Dedifferentiated amniotic fluid mesenchymal stem cell (primary cell): ENCODE results near the gene ZNF22.

ENCODE experiments used
- DNase-seq: peaks from one replicate; pipeline ENCODE4 v3.0.0-alpha.2; 2016; ENCODE audit errors: extremely low spot score

Gene ZNF22

DNA sequence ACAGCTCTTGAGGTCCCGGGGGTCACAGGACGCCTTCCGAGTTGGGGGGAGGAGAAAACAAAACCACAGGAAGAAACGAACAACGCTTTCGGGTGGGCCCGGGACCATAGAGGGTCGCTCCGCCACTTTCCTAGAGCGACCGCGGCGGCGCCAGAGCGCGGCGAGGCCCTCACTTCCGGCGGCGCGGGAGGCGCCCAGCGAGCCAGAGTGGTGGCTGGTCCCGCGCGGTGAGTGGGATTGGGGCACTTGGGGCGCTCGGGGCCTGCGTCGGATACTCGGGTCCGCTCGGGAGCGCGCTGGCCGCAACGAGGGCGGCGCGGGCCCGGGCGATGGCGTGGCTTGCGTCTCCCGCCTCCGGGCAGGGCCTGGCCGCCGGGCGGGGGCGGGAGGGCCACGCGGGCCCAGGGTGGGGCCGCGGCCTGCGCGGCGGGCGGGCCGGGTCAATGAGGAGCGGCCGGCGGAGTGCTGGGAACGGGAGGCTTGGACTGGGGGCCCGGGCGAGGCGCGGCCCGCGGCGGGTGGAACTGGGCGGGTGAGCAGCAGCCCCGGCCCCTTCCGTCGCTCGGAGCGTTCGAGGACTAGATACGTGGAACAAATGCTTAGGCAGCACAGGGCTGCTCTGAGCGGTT is at the start of gene ZNF22:
TSS of gene ZNF22 (plus strand) at position 172 of the 629 bp plus-strand sequence. CDS start 2,446 bp downstream, outside the sequence.
- DNase-seq = peak; percentile 40

GRCh38 chr10:44951576-44952226 is 49.0 kb upstream of the ZNF22 start:
- DNase-seq = no peak

- no peak for DNase-seq
Observed at GRCh38 chr10:44952779-44953231, 47.9 kb upstream of the ZNF22 start.

DNA sequence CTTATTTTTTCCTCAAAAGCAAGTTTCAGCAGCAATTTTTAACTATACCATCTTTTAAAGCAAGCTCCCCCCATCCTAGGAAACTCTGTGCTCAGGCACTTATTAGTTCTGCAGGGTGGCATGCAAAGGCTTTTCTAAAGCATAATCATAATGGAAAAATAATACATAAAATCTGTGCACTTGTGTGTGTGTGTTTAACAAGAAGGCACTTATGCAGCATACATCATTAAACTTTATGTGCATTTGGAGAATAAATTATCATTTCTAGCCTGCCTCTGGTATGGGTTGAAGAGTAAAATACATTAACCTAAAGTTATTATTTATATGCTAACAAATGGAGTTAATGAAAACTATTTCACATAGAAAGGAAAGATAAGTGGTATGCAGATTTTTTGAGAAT is 46.7 kb upstream of the ZNF22 start:
- no peak for DNase-seq

DNA sequence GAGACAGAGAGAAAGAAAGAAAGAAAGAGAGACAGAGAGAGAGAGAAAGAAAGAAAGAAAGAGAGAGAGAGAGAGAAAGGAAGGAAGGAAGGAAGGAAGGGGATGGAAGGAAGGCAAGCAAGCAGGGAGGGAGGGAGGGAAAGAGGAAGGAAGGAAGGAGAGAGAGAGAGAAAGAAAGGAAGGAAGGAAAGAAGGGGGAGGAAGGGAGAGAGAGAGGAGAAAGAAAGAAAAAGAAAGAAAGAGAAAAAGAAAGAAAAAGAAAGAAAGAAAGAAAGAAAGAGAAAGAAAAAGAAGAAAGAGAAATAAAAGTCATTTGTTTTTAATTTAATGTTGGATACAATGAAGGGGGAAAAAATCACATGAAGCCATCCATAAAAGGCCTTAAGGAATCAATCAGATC is 45.8 kb upstream of the ZNF22 start:
- DNase-seq = no peak

DNA sequence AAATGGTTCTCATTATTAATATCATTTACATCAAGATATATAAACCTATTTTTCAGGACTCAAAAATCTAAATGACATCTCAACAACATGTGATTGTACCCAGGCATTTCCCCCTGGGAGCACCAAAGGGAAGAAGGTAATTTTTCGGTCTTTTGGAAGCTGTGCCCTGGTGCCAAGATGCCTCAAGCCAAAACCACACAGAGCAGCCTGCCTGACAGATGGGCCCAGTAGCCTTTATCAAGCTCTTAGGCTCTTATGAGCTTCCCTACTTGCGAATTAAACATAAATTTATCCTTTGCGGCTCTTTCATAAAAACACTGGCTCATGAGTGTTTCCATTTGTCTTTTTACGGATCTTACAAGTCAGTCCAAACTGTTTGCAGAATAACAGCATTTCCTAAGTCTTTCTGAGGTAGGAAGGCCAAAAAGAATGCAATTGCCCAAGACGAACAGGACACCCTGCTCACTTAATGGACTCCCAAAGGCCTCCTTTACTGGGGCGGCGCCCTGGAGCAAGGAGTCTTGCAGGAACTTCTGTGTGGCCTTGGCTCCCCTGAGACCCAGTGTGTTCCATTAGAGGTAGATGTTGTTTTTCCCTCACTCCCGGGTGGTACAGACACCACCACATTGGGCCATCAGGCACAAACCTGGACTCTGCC is 45.2 kb upstream of the ZNF22 start:
- DNase-seq = no peak

GRCh38 chr10:44956226-44956625 is 44.5 kb upstream of the ZNF22 start:
- DNase-seq = no peak

GRCh38 chr10:44956717-44957706 is 43.7 kb upstream of the ZNF22 start:
- DNase-seq = no peak

- DNase-seq = no peak
Observed at GRCh38 chr10:44958196-44958897, 42.4 kb upstream of the ZNF22 start.

DNA sequence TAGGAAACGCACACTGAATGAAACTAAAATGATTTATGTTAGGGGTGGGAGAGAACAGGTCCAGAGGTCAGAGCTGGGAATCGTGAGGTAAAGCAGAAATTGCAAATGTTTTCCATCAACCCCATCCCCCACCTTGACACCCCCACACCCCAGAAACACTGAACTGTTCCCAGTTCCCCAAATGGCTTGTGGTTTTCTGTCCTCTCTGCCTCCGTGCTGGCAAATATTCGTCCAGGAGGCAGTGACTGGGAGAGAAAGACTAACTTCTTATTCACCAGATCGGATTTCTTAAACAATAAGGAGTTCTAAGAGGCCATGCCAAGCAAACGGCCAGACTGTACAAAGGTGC is 41.9 kb upstream of the ZNF22 start:
- DNase-seq = no peak

DNA sequence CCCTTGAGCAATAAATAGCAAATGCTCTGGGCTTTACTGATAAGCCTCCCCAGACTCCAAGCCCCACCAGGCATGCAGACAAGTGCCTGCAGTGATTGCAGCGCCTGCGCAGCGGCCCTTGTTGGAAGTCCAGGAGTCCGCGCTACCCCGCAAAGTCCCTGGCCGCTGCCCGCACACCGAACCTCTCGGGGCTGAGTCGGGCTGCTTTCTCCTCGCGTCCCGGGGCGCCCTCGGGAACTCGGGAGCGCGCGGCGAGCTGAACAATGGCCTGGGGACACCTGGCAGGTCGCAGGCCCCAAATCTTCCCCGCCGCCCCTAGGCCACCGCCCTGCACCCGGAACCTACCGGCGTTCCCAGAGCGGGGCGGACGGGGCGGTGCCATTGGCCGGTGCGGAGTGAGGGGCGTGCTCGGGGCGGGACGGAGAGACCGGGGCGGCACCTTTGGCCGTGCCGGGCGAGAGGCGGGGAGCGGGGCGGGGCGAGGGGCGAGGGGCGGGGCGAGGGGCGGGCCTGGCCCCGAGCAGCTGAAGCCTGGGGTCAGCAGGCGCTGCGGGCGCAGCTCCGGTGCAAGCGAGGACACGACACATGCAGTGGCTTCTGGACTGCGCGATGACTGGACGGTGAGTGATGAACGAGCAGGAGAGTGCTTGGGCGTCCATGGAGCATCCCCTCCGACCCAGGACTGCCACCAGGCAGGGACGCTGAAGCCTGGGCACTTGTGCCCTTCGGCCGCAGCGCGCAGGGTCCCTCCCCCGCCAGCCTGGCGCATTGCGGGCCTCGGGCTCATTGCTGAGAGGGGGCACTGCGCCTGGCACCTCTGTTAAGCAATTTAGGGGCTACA is 41.3 kb upstream of the ZNF22 start, which contains the start of gene RASSF4:
TSS of gene RASSF4 (plus strand) at position 556 of the 841 bp plus-strand sequence. CDS start 10,401 bp downstream, outside the sequence.
- peak; percentile 56 for DNase-seq

DNA sequence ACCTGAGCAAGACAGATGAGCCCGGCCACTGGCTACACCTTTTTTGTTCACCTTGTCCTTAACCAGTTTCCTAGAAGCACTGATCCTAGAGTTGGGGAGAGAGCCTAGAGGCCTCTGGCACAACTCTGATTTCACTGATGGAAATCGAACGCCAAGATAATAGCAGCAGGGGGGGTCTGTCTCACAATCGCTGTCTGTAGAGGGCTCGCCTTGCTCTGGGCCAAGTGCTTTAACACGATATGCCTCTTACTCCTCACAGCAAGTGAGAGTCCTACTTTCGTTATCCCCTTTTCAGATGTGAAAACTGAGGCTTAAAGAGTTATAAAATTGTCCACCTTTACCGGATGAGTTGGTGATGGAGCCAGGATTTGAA is 40.6 kb upstream of the ZNF22 start:
- no peak for DNase-seq

DNA sequence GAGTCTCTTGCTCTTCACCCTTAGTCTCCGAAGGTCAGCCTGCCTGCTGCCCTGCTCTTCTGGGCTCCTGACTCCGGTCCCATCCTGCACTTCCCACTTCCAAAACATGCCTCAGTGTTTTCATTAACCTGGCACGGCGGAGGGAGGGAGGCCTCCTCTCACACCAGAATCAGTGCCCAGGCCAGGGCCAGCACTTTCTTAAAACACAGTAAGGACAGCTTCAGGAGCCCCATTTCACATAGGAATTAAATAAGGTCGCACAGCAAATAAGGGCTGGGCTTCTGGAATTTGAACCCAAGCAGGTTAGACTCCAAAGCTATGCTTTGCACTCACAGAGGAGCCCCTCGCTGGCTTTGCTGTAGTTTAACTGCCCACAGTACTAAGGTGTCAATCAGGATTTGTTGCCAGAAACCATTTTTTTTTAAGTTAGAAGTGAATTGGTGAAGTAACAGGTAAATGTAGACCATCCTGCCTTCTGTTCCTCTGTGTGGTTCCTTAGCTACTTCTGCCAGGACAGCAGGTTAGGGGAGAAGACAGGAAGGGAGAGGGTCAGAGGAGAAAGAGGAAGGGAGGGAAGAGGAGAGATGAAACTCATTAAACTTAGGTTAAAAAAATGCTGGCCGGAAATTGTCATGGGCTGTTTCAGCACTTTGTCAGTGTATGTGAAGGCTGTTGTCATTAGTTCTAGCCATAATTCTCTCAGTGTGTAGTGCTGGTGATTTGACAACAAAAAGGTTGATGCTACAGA is 40.1 kb upstream of the ZNF22 start:
- DNase-seq = no peak

DNA sequence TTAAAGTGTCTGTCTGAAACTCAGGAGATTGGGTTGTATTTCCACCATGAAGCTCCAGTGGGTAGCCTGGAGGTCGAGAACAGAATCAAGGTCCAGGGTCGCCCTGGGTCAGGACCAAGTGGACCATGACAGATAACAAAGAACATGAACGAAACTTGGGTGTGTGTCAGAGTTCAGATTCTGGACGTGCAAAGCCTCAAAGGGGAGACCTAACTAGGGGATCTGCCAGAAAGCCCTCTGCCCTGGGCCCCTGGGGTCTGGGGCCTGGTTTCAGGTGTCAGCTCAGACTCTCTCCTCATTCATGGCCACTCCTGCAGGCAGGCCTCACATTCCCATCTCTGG is 39.5 kb upstream of the ZNF22 start:
- DNase-seq = no peak

- DNase-seq = no peak
Observed at GRCh38 chr10:44961931-44962750, 38.6 kb upstream of the ZNF22 start.

DNA sequence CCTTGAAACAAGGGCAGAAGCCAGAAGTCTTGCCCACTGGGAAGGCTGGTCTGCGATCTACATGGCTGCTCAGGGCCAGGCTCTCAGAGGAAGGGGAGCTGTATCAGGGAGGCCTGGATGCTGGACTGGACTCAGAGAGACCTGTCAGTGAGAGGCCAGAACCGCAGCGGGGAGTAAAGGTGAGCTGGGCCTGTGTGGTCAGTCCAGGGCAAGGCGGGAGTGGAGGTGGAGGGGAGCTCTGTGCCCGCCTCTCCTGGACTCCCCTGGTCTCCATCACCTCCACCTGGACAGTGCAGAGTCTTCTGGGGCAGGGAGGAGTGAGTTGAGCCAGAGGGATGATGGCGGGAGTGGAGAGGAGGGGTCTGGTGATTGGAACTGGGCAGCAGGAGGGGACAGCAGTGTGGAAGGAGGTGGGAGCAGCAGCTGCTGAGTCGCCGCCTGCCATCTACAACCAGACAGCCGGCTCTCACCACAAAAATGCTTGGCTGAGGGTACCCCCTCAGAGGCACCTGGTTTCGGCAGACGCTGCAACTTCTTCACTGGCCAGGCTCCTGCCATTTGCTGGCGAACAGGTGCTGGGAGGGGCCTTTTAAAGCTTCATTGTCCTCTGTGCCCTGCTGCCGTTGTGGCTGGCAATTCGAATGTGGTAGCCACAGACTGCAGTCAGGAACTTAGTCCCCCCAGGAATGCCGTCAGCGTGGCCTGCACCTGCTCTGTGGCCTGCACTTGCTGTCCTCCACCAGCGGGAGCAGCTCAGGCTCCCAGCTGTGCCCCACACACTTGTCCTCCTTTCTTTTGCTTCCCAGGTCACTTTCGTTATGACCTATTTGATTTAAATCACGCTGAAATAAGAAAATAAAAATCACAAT is 37.6 kb upstream of the ZNF22 start:
- DNase-seq = no peak

DNA sequence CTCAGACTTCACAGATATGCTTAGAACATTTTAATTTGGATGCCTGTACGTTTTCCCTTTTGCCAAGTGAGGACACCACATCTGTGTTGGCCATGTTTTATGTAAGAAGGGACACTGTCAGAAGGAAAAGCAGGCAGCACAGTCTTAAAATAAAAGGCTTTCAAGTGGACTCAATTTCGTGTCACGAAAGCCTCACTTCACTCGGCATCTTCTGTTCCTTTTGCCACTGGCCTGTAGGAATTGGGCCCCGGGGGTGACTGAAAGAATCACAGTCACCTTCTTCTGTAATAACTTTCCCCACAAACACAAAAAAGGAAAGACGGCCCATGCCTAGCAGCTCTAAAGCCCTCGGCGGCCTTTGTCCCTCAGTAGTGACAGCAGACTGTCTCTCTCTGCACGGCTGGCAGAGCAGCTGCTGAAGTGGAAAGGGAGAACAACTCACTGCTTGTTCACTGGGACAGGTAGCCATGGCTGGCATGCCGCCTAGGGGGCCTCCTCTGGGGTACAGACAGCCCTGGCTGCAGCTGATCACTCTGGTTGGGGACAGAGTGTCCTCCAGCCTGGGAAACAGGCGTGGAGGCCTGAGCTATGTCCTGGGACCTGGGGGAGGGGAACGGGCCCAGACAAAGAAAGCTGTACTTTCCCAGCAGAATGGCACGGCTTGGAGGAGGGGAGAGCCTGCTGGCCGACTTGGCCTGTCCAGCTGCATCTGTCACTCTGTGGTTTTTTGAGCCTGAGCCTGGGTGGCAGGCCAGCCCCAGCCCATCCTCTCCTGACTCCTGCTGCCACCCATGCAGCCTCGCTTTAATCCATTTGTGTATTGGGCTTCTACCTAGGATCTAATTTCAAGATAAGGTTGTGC is 36.7 kb upstream of the ZNF22 start:
- no peak for DNase-seq
